Thyroid gland (tissue), 4 donors: ENCODE data around the gene TEDC1. TPM values are rescaled to one million over a fixed set of nuclear protein-coding genes. Genes with fewer than 3 reads are reported as not detected.

ENCODE experiments used
- DNase-seq, 2 donors: peaks; one replicate each; pipeline ENCODE4 v3.0.0-alpha.2; 2019
- H3K27ac ChIP-seq, 3 donors: fragments of 200-600 bp; sonication (generic); 1 replicate in 2 of 3; 2 replicates in 1 of 3; pipeline ENCODE4 v1.5.1; 2016 to 2019; ENCODE audit warnings: mild to moderate bottlenecking in 1 of 3, moderate library complexity in 1 of 3
- H3K27me3 ChIP-seq: fragments of 200-600 bp; sonication (generic); one replicate; pipeline ENCODE4 v1.5.1; 2019
- H3K36me3 ChIP-seq, 2 donors: fragments of 200-600 bp; sonication (generic); one replicate each; pipeline ENCODE4 v1.5.1; 2016 to 2019
- H3K4me1 ChIP-seq, 2 donors: fragments of 200-600 bp; sonication (generic); one replicate each; pipeline ENCODE4 v1.5.1; 2017 to 2019
- H3K4me3 ChIP-seq, 3 donors: fragments of 200-600 bp; sonication (generic); replicated peaks in 1 of 3; 1 replicate in 2 of 3; 2 replicates in 1 of 3; pipeline ENCODE4 v1.5.1; 2016; ENCODE audit warnings: mild to moderate bottlenecking in 1 of 3
- H3K9me3 ChIP-seq: fragments of 200-600 bp; sonication (generic); one replicate; pipeline ENCODE4 v1.5.1; 2017
- POLR2A ChIP-seq, 2 donors: fragments of 450-650 bp; IDR thresholded peaks; one replicate each; pipeline ENCODE4 v1.6.1; 2017; ENCODE audit warnings: antibody characterized with exemption in 2 of 2, mild to moderate bottlenecking in 2 of 2, moderate library complexity in 1 of 2
- WGBS, 2 donors: methylation state at CpG; one replicate each; pipeline ENCODE4 v1.1.5; 2017; 5-methylcytosine and 5-hydroxymethylcytosine counted together
- intact Hi-C: fragments of 100-400 bp; cut with DNase I; formaldehyde crosslinking; loops from one replicate; pipeline ENCODE4 v1.15.1; 2023
- total RNA-seq, 4 donors: library from RNA; depleted of rRNA; stranded (reverse); fragments of >200 nt; gene quantifications; one replicate each; pipeline ENCODE4 v1.2.3, GENCODE V29; 2016
- TF ChIP-seq, protein P1 (sequence below), 6 experiments: fragments of 200-600 bp in 3 of 6; fragments of 450-650 bp in 3 of 6; sonication (generic) in 3 of 6; IDR thresholded peaks; one replicate each; pipeline ENCODE4 v1.5.1; 2016 to 2019; ENCODE audit warnings: antibody characterized with exemption in 6 of 6, mild to moderate bottlenecking in 2 of 6, inconsistent platforms in 1 of 6, moderate library complexity in 1 of 6

Gene TEDC1
- total RNA-seq, 4 donors from 2014 or later = 3.4 to 13.9 (median 8.5) TPM

DNA sequence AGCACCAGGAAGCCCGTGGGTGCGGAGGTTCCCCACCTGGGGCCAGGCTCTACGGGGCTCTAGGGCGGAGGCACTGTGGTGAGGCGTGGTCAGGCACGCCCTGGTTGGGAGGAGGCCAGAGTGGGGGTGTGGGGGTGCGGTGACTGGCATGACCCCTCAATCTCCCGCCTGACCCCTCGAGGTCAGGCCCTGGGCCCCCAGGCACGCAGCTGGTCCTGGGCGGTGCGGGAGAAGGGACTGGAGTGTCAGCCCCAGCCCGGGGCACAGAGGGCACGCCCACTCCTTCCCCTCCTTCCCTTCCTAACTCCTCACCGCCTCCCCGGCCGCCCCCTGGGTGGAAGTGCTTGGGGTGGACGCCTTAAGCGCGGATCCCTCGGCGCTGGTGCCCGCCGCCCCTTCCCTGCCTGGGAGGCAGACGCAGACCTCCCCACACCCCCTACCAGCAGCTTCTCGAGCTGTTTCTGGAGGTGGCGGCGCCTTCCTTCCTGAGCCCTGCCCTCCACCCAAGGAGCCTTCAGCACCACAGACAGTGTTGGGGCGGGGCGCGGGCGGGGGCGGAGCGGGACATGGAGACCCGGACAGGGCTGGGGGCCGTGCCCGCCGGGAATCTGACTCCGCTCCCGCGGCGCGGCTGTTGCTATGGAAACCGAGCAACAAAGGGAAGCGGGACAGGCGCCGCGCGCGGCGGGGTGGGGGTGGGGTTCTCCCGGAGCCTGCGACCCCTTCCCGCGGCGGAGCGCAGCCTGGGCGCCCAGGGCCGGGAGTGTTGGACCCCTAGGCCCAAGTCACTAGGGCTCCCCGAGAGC, 17.2 kb upstream of the TEDC1 start:
- Histone ChIP-seq H3K27me3 (no peaks in the 10 kb centered on the region), H3K4me1 (peaks cover 65 to 66% of the 10 kb centered on the region in 2 donors), H3K27ac (peak overlapping the region; percentile 67 to 87 (median 83)), H3K36me3 (no peaks in the 10 kb centered on the region), H3K4me3 (peak overlapping the region in 1 of 3 donors; percentile 52), H3K9me3 (no peaks in the 10 kb centered on the region)
- TF ChIP-seq, protein P1, sequence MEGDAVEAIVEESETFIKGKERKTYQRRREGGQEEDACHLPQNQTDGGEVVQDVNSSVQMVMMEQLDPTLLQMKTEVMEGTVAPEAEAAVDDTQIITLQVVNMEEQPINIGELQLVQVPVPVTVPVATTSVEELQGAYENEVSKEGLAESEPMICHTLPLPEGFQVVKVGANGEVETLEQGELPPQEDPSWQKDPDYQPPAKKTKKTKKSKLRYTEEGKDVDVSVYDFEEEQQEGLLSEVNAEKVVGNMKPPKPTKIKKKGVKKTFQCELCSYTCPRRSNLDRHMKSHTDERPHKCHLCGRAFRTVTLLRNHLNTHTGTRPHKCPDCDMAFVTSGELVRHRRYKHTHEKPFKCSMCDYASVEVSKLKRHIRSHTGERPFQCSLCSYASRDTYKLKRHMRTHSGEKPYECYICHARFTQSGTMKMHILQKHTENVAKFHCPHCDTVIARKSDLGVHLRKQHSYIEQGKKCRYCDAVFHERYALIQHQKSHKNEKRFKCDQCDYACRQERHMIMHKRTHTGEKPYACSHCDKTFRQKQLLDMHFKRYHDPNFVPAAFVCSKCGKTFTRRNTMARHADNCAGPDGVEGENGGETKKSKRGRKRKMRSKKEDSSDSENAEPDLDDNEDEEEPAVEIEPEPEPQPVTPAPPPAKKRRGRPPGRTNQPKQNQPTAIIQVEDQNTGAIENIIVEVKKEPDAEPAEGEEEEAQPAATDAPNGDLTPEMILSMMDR (IDR thresholded peaks at IDR 0.05) = no peak
- peak in 1 of 2 donors; percentile 7 for TF ChIP-seq POLR2A (IDR thresholded peaks at IDR 0.05)
- intact Hi-C loops = loop anchor here (10.0 kb wide), 1 partner anchor 399 kb away; no protein-coding TSS in a partner anchor
- peak; percentile 97 to 99 for DNase-seq
- 0 to 3% methylated on average over 12 to 26 of the region's 60 CpGs for WGBS, 2 donors

DNA sequence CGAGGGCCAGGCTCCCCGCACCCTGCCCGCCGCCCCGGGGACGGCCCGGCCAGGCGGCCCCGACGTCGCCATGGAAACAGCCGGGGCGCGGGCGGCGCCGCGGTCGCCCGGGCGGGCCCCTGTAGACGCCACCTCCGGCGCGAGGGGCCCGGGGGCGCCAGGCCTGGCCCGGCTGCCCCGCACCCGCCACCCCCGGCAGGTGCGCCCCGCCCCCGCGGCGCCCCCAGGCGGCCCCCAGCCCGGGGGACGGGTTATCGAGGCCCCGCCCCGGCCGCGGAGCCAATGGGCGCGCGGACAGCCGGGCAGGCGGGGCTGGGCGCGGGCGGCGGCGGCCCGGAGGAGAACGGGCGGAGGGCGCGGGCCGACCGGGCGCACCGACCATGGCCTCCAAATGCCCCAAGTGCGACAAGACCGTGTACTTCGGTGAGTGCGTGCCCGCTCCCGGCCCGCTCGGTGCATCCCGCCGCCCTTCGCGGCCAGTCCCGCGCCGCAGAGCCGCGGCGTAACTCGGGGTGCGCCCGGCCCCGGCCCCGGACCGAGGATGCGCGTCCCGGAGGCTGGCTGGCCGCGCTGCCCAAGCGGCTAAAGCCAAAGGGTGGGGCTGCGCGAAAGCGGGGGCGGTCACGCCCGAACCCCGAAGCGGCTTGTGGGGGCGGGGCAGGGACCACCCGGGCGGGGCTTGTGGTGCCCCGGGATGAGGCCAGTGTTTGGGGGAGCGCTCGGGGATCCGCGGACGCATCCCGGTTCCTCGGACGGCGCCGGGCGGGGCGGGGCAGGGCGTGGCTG, 16.4 kb upstream of the TEDC1 start, which contains the start of gene CRIP2:
Gene CRIP2 (plus strand): TSS at position 339 of the 786 bp plus-strand sequence. CDS start 42 bp downstream, at position 381.
- H3K36me3 ChIP-seq = peaks cover 4 to 5% of the 10 kb centered on the region in 2 donors
- no peaks in the 10 kb centered on the region for H3K9me3 ChIP-seq
- peak; percentile 59 to 66 for DNase-seq
- peak; percentile 51 to 64 for TF ChIP-seq POLR2A (IDR thresholded peaks at IDR 0.05)
- TF ChIP-seq, protein P1 (IDR thresholded peaks at IDR 0.05) = no peak
- peak within 1 kb of the TSS; percentile 79 to 94 (median 92) for H3K27ac ChIP-seq
- intact Hi-C loops = loop anchor here (10.0 kb wide), 1 partner anchor 400 kb away; no protein-coding TSS in a partner anchor
- 4% methylated on average over 5 of the region's 118 CpGs; no CpG with 5 or more reads in 1 of the 2 donors for WGBS, 2 donors
- H3K4me3 ChIP-seq = peak within 1 kb of the TSS; percentile 69 to 91 (median 72)
- no peaks in the 10 kb centered on the region for H3K27me3 ChIP-seq
- H3K4me1 ChIP-seq = peaks cover 58% of the 10 kb centered on the region in 2 donors

DNA sequence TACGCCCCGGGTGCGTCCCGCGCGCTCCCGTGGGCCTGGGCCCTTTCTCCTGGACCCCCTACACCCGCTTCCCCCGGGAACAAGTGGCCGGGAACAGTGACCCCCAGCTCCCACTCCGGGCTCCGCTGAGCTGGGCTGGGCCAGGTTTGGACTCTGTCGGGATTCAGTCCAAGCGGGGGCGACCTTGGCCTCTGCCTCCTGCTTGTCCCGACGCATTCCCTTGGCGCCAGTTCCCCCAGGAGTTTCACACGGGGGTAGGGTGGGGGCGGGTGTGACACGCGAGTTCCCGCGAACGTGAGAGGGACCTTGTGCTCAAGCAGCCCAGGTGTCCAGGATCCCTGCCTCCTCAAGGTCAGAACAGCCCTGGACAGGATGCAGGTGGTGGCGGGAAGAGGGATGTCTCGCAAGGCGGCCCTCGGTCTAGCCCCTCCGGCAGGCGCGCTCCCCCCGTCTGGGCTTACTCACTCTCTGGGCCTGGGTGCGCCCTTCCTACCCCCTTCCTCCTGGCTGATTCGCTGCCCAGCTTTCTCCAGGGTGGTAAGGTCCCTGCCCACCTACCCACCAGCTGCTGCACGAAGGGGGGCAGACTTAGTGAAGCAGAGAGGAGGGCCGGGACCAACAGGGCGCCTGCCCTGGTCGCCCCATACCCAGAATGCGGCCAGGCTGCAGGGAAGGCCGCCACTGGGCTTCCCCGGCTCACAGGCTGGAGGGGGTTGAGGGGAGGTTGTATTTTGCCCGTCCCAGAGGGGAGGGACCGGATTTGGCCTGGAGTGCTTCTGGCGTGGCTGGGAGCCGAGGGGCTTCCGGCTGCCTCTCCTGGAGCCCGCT, 15.6 kb upstream of the TEDC1 start:
- no peak for TF ChIP-seq POLR2A (IDR thresholded peaks at IDR 0.05)
- TF ChIP-seq, protein P1 (IDR thresholded peaks at IDR 0.05) = no peak
- DNase-seq = peak; percentile 62 to 65
- 0 to 1% methylated on average over 14 to 23 of the region's 48 CpGs for WGBS, 2 donors
- intact Hi-C loops = loop anchor here (10.0 kb wide), 1 partner anchor 401 kb away; no protein-coding TSS in a partner anchor
- Histone ChIP-seq H3K4me3 (peak overlapping the region; percentile 69 to 91 (median 72)), H3K9me3 (no peaks in the 10 kb centered on the region), H3K36me3 (peaks cover 4 to 6% of the 10 kb centered on the region in 2 donors), H3K4me1 (peaks cover 54 to 59% of the 10 kb centered on the region in 2 donors), H3K27ac (peak overlapping the region; percentile 79 to 94 (median 92)), H3K27me3 (no peaks in the 10 kb centered on the region)

DNA sequence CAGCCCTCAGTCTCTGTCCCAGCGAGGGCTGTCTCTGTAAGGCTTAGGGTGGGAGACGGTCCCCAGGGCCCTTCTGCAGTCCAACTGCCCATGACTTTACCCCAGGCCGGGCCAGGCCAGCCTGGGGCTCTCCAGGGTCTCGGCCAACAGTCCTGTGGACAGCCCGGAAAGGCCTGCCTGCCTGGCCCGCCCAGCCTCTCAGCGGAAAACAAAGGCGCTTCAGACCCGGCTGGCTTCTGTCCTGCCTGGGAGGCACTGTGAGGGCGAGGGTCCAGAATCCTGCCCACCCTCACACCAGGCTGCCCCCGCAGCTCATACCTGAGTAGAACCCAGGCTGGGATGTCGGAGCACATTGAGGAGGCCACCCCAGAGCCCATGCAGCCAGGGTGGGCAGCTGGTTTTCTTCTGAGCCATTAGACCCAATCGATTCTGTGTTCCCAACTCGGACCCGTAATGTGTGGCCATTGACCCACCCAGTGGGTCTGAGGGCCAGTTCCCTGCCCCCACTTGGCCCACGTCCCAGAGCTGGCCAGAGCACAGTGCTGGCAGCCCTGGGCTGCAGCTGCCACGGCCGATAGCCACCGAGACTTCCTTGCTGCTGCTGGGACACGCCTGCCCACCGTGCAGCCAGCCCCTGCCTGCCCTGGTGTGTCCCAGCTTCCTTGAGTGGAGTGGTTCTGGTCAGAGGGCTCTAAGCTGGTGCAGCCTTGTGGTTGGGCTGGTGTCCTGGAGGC, 14.8 kb upstream of the TEDC1 start:
- Histone ChIP-seq H3K9me3 (no peaks in the 10 kb centered on the region), H3K4me3 (peak overlapping the region in 1 of 3 donors; percentile 69), H3K27me3 (no peaks in the 10 kb centered on the region), H3K27ac (peak overlapping the region; percentile 79 to 94 (median 92)), H3K36me3 (peaks cover 4 to 6% of the 10 kb centered on the region in 2 donors), H3K4me1 (peaks cover 52 to 61% of the 10 kb centered on the region in 2 donors)
- intact Hi-C loops = loop anchor here (10.0 kb wide), 1 partner anchor 401 kb away; no protein-coding TSS in a partner anchor
- 0 to 2% methylated on average over 9 to 10 of the region's 21 CpGs for WGBS, 2 donors
- DNase-seq = peak; percentile 95 to 96
- peak in 1 of 2 donors; percentile 86 for TF ChIP-seq POLR2A (IDR thresholded peaks at IDR 0.05)
- TF ChIP-seq, protein P1 (IDR thresholded peaks at IDR 0.05) = peak in 1 of 6 experiments; percentile 29
